Naive B cell (primary cell): Measurements from ENCODE around the gene ATP8A1. TPM values are rescaled to one million over a fixed set of nuclear protein-coding genes. Genes with fewer than 3 reads are reported as not detected.

Experiments used
- ATAC-seq, 2 donors: fragments of 150-1000 bp; cut with Tn5 transposase; 2 replicates each; pipeline ENCODE4 v1.10.0; 2021; ENCODE audit warnings: low read depth in 2 of 2, mild to moderate bottlenecking in 2 of 2, moderate library complexity in 2 of 2
- DNase-seq: peaks from one replicate; pipeline ENCODE4 v3.0.0; 2022
- H3K27ac Mint-ChIP-seq, 6 donors: one replicate each; pipeline ENCODE4 v1.8.0; 2020 to 2022; ENCODE audit warnings: mild to moderate bottlenecking in 6 of 6, mixed read lengths in 6 of 6, moderate library complexity in 5 of 6, inconsistent platforms in 2 of 6
- H3K27me3 Mint-ChIP-seq, 3 donors: one replicate each; pipeline ENCODE4 v1.8.0; 2021 to 2022; ENCODE audit warnings: mixed read lengths in 3 of 3, mild to moderate bottlenecking in 1 of 3
- H3K36me3 Mint-ChIP-seq, 2 donors: one replicate each; pipeline ENCODE4 v1.8.0; 2020 to 2022; ENCODE audit warnings: mixed read lengths in 2 of 2, inconsistent platforms in 1 of 2, mild to moderate bottlenecking in 1 of 2
- H3K4me1 Mint-ChIP-seq, 3 donors: one replicate each; pipeline ENCODE4 v1.8.0; 2020 to 2022; ENCODE audit warnings: mixed read lengths in 3 of 3, inconsistent platforms in 1 of 3, mild to moderate bottlenecking in 1 of 3, moderate library complexity in 1 of 3
- H3K4me3 Mint-ChIP-seq, 8 donors: one replicate each; pipeline ENCODE4 v1.8.0; 2020 to 2022; ENCODE audit warnings: mild to moderate bottlenecking in 8 of 8, mixed read lengths in 8 of 8, moderate library complexity in 8 of 8, inconsistent platforms in 2 of 8
- H3K9me3 Mint-ChIP-seq, 7 donors: one replicate each; pipeline ENCODE4 v1.8.0; 2020 to 2022; ENCODE audit warnings: mixed read lengths in 7 of 7, mild to moderate bottlenecking in 5 of 7, inconsistent platforms in 2 of 7, moderate library complexity in 1 of 7
- polyA plus RNA-seq, 6 donors: library from polyadenylated mRNA; unstranded; fragments of 300-500 nt; fragmentation: Illumina TruSeq; gene quantifications; one replicate each; pipeline ENCODE4 v1.2.3, GENCODE V29; 2021; ENCODE audit warnings: low read depth in 6 of 6

ATP8A1 gene
- polyA plus RNA-seq, 6 donors from 2014 or later: 16.7 to 31.0 (median 22.2) TPM

GRCh38 chr4:42609051-42609450 lies 47.9 kb downstream of the ATP8A1 start:
- H3K9me3 Mint-ChIP-seq: no peaks in the 10 kb centered on the region
- H3K27ac Mint-ChIP-seq: peak overlapping the region in 3 of 6 donors; percentile 29 to 67 (median 57)
- H3K4me1 Mint-ChIP-seq: peaks cover 10 to 43% (median 21%) of the 10 kb centered on the region in 3 donors
- no peak overlapping the region for H3K4me3 Mint-ChIP-seq
- no peak for ATAC-seq
- DNase-seq: no peak
- no peaks in the 10 kb centered on the region for H3K27me3 Mint-ChIP-seq
- H3K36me3 Mint-ChIP-seq: peaks cover 34 to 45% of the 10 kb centered on the region in 2 donors

GRCh38 chr4:42608551-42608950 lies 48.4 kb downstream of the ATP8A1 start:
- H3K4me3 Mint-ChIP-seq: peak overlapping the region in 1 of 8 donors; percentile 9
- H3K27me3 Mint-ChIP-seq: no peaks in the 10 kb centered on the region
- no peak overlapping the region for H3K27ac Mint-ChIP-seq
- ATAC-seq (no peak), DNase-seq (no peak)
- peaks cover 13 to 47% (median 25%) of the 10 kb centered on the region in 3 donors for H3K4me1 Mint-ChIP-seq
- peaks cover 34 to 45% of the 10 kb centered on the region in 2 donors for H3K36me3 Mint-ChIP-seq
- no peaks in the 10 kb centered on the region for H3K9me3 Mint-ChIP-seq

- Mint-ChIP-seq H3K4me1 (peaks cover 13 to 45% (median 25%) of the 10 kb centered on the region in 3 donors), H3K27ac (peak overlapping the region in 2 of 6 donors; percentile 9 to 60), H3K4me3 (no peak overlapping the region), H3K27me3 (no peaks in the 10 kb centered on the region), H3K9me3 (no peaks in the 10 kb centered on the region), H3K36me3 (peaks cover 27 to 45% of the 10 kb centered on the region in 2 donors)
- DNase-seq (no peak), ATAC-seq (no peak)
Measured at GRCh38 chr4:42607011-42607726, 49.7 kb downstream of the ATP8A1 start.

GRCh38 chr4:42605264-42605663 lies 51.6 kb downstream of the ATP8A1 start:
- Mint-ChIP-seq H3K36me3 (peaks cover 23 to 27% of the 10 kb centered on the region in 2 donors), H3K4me1 (peaks cover 18 to 35% (median 21%) of the 10 kb centered on the region in 3 donors), H3K9me3 (no peaks in the 10 kb centered on the region), H3K27ac (peak overlapping the region in 3 of 6 donors; percentile 39 to 65 (median 53)), H3K27me3 (no peaks in the 10 kb centered on the region), H3K4me3 (no peak overlapping the region)
- DNase-seq: no peak
- ATAC-seq: no peak

- Mint-ChIP-seq H3K4me3 (no peak overlapping the region), H3K4me1 (peaks cover 13 to 29% (median 15%) of the 10 kb centered on the region in 3 donors), H3K36me3 (peaks cover 14 to 16% of the 10 kb centered on the region in 2 donors), H3K27ac (peak overlapping the region in 3 of 6 donors; percentile 1 to 87 (median 8)), H3K27me3 (no peaks in the 10 kb centered on the region), H3K9me3 (no peaks in the 10 kb centered on the region)
- DNase-seq: no peak
- no peak for ATAC-seq
Measured at GRCh38 chr4:42603862-42604261, 53.0 kb downstream of the ATP8A1 start.

- peaks cover 12 to 23% (median 12%) of the 10 kb centered on the region in 3 donors for H3K4me1 Mint-ChIP-seq
- peak; percentile 79 to 94 for ATAC-seq
- peaks cover 9 to 12% of the 10 kb centered on the region in 2 donors for H3K36me3 Mint-ChIP-seq
- peak overlapping the region; percentile 24 to 87 (median 66) for H3K27ac Mint-ChIP-seq
- no peaks in the 10 kb centered on the region for H3K9me3 Mint-ChIP-seq
- peak overlapping the region in 7 of 8 donors; percentile 23 to 80 (median 53) for H3K4me3 Mint-ChIP-seq
- H3K27me3 Mint-ChIP-seq: no peaks in the 10 kb centered on the region
- DNase-seq: peak; percentile 19
Measured at GRCh38 chr4:42600578-42600977, 56.3 kb downstream of the ATP8A1 start.

GRCh38 chr4:42596918-42597317 lies 60.0 kb downstream of the ATP8A1 start:
- ATAC-seq (no peak), DNase-seq (no peak)
- Mint-ChIP-seq H3K27me3 (no peaks in the 10 kb centered on the region), H3K9me3 (no peaks in the 10 kb centered on the region), H3K4me1 (peaks cover 4 to 8% (median 7%) of the 10 kb centered on the region in 3 donors), H3K36me3 (peaks cover 0 to 5% of the 10 kb centered on the region in 2 donors), H3K4me3 (no peak overlapping the region), H3K27ac (no peak overlapping the region)

GRCh38 chr4:42594888-42595287 lies 62.0 kb downstream of the ATP8A1 start:
- no peak for ATAC-seq
- Mint-ChIP-seq H3K27ac (no peak overlapping the region), H3K27me3 (no peaks in the 10 kb centered on the region)

GRCh38 chr4:42588909-42589308 lies 68.0 kb downstream of the ATP8A1 start:
- H3K36me3 Mint-ChIP-seq: peaks cover 19 to 25% of the 10 kb centered on the region in 2 donors
- H3K9me3 Mint-ChIP-seq: no peaks in the 10 kb centered on the region
- peak overlapping the region in 1 of 6 donors; percentile 34 for H3K27ac Mint-ChIP-seq
- H3K4me3 Mint-ChIP-seq: no peak overlapping the region
- ATAC-seq: no peak
- H3K27me3 Mint-ChIP-seq: no peaks in the 10 kb centered on the region
- H3K4me1 Mint-ChIP-seq: no peaks in the 10 kb centered on the region
- no peak for DNase-seq

More at GRCh38 chr4:42594888-42595287, 62.0 kb downstream of the ATP8A1 start:
- Mint-ChIP-seq H3K4me3 (no peak overlapping the region), H3K36me3 (no peaks in the 10 kb centered on the region), H3K4me1 (no peaks in the 10 kb centered on the region), H3K9me3 (no peaks in the 10 kb centered on the region)
- no peak for DNase-seq

GRCh38 chr4:42586775-42587174 lies 70.1 kb downstream of the ATP8A1 start:
- H3K4me1 Mint-ChIP-seq: no peaks in the 10 kb centered on the region
- DNase-seq: no peak
- H3K27me3 Mint-ChIP-seq: no peaks in the 10 kb centered on the region
- H3K4me3 Mint-ChIP-seq: no peak overlapping the region
- ATAC-seq: no peak
- H3K36me3 Mint-ChIP-seq: peaks cover 19 to 25% of the 10 kb centered on the region in 2 donors
- H3K27ac Mint-ChIP-seq: no peak overlapping the region
- H3K9me3 Mint-ChIP-seq: no peaks in the 10 kb centered on the region

GRCh38 chr4:42579903-42580302 lies 77.0 kb downstream of the ATP8A1 start:
- H3K4me1 Mint-ChIP-seq: no peaks in the 10 kb centered on the region
- peak overlapping the region in 1 of 6 donors; percentile 22 for H3K27ac Mint-ChIP-seq
- peaks cover 14 to 22% of the 10 kb centered on the region in 2 donors for H3K36me3 Mint-ChIP-seq
- H3K27me3 Mint-ChIP-seq: no peaks in the 10 kb centered on the region
- ATAC-seq: no peak
- H3K4me3 Mint-ChIP-seq: no peak overlapping the region
- no peaks in the 10 kb centered on the region for H3K9me3 Mint-ChIP-seq
- DNase-seq: no peak

GRCh38 chr4:42578187-42578586 lies 78.7 kb downstream of the ATP8A1 start:
- peaks cover 5 to 14% of the 10 kb centered on the region in 2 donors for H3K36me3 Mint-ChIP-seq

GRCh38 chr4:42574870-42575430 lies 82.0 kb downstream of the ATP8A1 start:
- Mint-ChIP-seq H3K4me1 (peaks cover 0 to 7% (median 0%) of the 10 kb centered on the region in 3 donors), H3K27ac (no peak overlapping the region), H3K4me3 (no peak overlapping the region), H3K9me3 (no peaks in the 10 kb centered on the region), H3K27me3 (no peaks in the 10 kb centered on the region), H3K36me3 (peaks cover 0 to 8% of the 10 kb centered on the region in 2 donors)
- ATAC-seq (no peak), DNase-seq (no peak)

More at GRCh38 chr4:42578187-42578586, 78.7 kb downstream of the ATP8A1 start:
- H3K27ac Mint-ChIP-seq: peak overlapping the region in 1 of 6 donors; percentile 56
- DNase-seq (no peak), ATAC-seq (no peak)
- H3K9me3 Mint-ChIP-seq: no peaks in the 10 kb centered on the region
- no peaks in the 10 kb centered on the region for H3K4me1 Mint-ChIP-seq
- no peaks in the 10 kb centered on the region for H3K27me3 Mint-ChIP-seq
- no peak overlapping the region for H3K4me3 Mint-ChIP-seq

GRCh38 chr4:42573249-42573648 lies 83.7 kb downstream of the ATP8A1 start:
- H3K4me1 Mint-ChIP-seq: peaks cover 0 to 7% (median 0%) of the 10 kb centered on the region in 3 donors
- H3K9me3 Mint-ChIP-seq: no peaks in the 10 kb centered on the region
- no peak overlapping the region for H3K4me3 Mint-ChIP-seq
- DNase-seq (no peak), ATAC-seq (no peak)
- peaks cover 0 to 7% of the 10 kb centered on the region in 2 donors for H3K36me3 Mint-ChIP-seq
- peak overlapping the region in 2 of 6 donors; percentile 42 to 64 for H3K27ac Mint-ChIP-seq
- no peaks in the 10 kb centered on the region for H3K27me3 Mint-ChIP-seq
